Measurements from ENCODE around the gene GPR84. TPM values are rescaled to one million over a fixed set of nuclear protein-coding genes. Genes with fewer than 3 reads are reported as not detected.
A peak's percentile ranks its signal among the peaks of the same experiment; 100 is the strongest.
"Not testable (repeated sequence)": the region's sequence is repeated elsewhere in the genome, so short reads cannot be mapped to it uniquely, and the experiment has no call there.

Gene GPR84
- polyA plus RNA-seq, 1 of the 3 experiments (the other 2 are of a cell fraction) = 0.03 TPM

GRCh38 chr12:54329759-54330158 is 34.5 kb downstream of the GPR84 start:
- peaks cover 0 to 9% of the 10 kb centered on the region in 2 experiments; a peak in 2 of 4 replicates for H3K4me1 ChIP-seq (ENCODE audit: control insufficient read depth in 1 of 2, insufficient read depth in 2 of 2, low read depth in 1 of 2, low read length in 1 of 2)

GRCh38 chr12:54328595-54329337 is 35.5 kb downstream of the GPR84 start:
- no peak overlapping the region for H2AFZ ChIP-seq (ENCODE audit: low read depth)
- peaks cover 3% of the 10 kb centered on the region for H3F3A ChIP-seq (replicated peaks; ENCODE audit: insufficient read depth)
- WGBS (ENCODE audit: low lambda C conversion rate) = 97% methylated on average over 6 of the region's 6 CpGs
- TF ChIP-seq TAF1 (IDR thresholded peaks at IDR 0.05; ENCODE audit: borderline replicate concordance, low read depth, low read length) = no peak
- no peak for TF ChIP-seq RFX5 (IDR thresholded peaks at IDR 0.05; ENCODE audit: low read length)
- no peak for TF ChIP-seq FOXJ3 (CRISPR knock-in tag; IDR thresholded peaks at IDR 0.05)
- no peak for TF ChIP-seq RAD21 (IDR thresholded peaks at IDR 0.05; ENCODE audit: low read length)
- no peak for TF ChIP-seq CHD2 (IDR thresholded peaks at IDR 0.05; ENCODE audit: low read length, partially characterized antibody)
- TF ChIP-seq ELF1 (IDR thresholded peaks at IDR 0.05) = no peak
- no peak for TF ChIP-seq PBX3 (IDR thresholded peaks at IDR 0.05)
- no peak for TF ChIP-seq RXRA (IDR thresholded peaks at IDR 0.05; ENCODE audit: borderline replicate concordance, low read depth)
- no peak for TF ChIP-seq NRF1 (IDR thresholded peaks at IDR 0.05; ENCODE audit: low read depth, low read length)
- no peak for TF ChIP-seq TEAD4 (IDR thresholded peaks at IDR 0.05; ENCODE audit: borderline replicate concordance, insufficient read depth)
- H3K27me3 ChIP-seq (ENCODE audit: insufficient read depth) = no peaks in the 10 kb centered on the region
- peaks cover 4 to 8% of the 10 kb centered on the region in 2 experiments for H3K36me3 ChIP-seq (replicated peaks in 1 of 2; ENCODE audit: control insufficient read depth in 1 of 2, insufficient read depth in 2 of 2, low read length in 1 of 2)
- ChIA-PET CTCF (interaction anchor here (0.6 to 16.1 kb wide), 5 partner anchors 7 to 114 kb away, joined by 3 to 266 read pairs (median 10); no protein-coding TSS in a partner anchor), POLR2A (no interaction called here)
- no peaks in the 10 kb centered on the region for H3K9me2 ChIP-seq
- H3K27ac ChIP-seq (ENCODE audit: low read depth in 2 of 2, low read length in 1 of 2) = no peak overlapping the region; a peak in 1 of 4 replicates
- no peak overlapping the region for H3K4me3 ChIP-seq (ENCODE audit: low read depth in 2 of 2, low read length in 1 of 2)
- no peak for DNase-seq
- H3K4me2 ChIP-seq = no peak overlapping the region
- H3K79me2 ChIP-seq (ENCODE audit: insufficient read depth) = peaks cover 85% of the 10 kb centered on the region
- H3K4me1 ChIP-seq (ENCODE audit: control insufficient read depth in 1 of 2, insufficient read depth in 2 of 2, low read depth in 1 of 2, low read length in 1 of 2) = peaks cover 0 to 9% of the 10 kb centered on the region in 2 experiments; a peak in 2 of 4 replicates
- H3K9ac ChIP-seq = no peak overlapping the region
- no peaks in the 10 kb centered on the region for H4K20me1 ChIP-seq (ENCODE audit: insufficient read depth)
- no peaks in the 10 kb centered on the region for H3K9me3 ChIP-seq

More at GRCh38 chr12:54329759-54330158, 34.5 kb downstream of the GPR84 start:
- peaks cover 3% of the 10 kb centered on the region for H3F3A ChIP-seq (replicated peaks; ENCODE audit: insufficient read depth)
- H3K36me3 ChIP-seq (replicated peaks in 1 of 2; ENCODE audit: control insufficient read depth in 1 of 2, insufficient read depth in 2 of 2, low read length in 1 of 2) = peaks cover 4 to 8% of the 10 kb centered on the region in 2 experiments
- no peak overlapping the region for H3K4me3 ChIP-seq (ENCODE audit: low read depth in 2 of 2, low read length in 1 of 2)
- POLR2A ChIA-PET = no interaction called here
- no peak for DNase-seq
- TF ChIP-seq GATA2 (CRISPR knock-in tag; IDR thresholded peaks at IDR 0.05) (no peak), RXRA (IDR thresholded peaks at IDR 0.05; ENCODE audit: borderline replicate concordance, low read depth) (no peak), EP300 (IDR thresholded peaks at IDR 0.05; ENCODE audit: borderline replicate concordance in 1 of 2, low read depth in 1 of 2, low read length in 1 of 2) (no peak)
- no peaks in the 10 kb centered on the region for H3K9me2 ChIP-seq
- no peak overlapping the region for H3K9ac ChIP-seq
- no peaks in the 10 kb centered on the region for H3K9me3 ChIP-seq
- no peaks in the 10 kb centered on the region for H4K20me1 ChIP-seq (ENCODE audit: insufficient read depth)
- no peak overlapping the region for H2AFZ ChIP-seq (ENCODE audit: low read depth)
- no peak overlapping the region for H3K27ac ChIP-seq (ENCODE audit: low read depth in 2 of 2, low read length in 1 of 2)
- 88% methylated on average over 5 of the region's 5 CpGs for WGBS (ENCODE audit: low lambda C conversion rate)
- H3K4me2 ChIP-seq = no peak overlapping the region
- H3K27me3 ChIP-seq (ENCODE audit: insufficient read depth) = no peaks in the 10 kb centered on the region
- CTCF ChIA-PET = interaction anchor here (1.4 to 16.1 kb wide), 5 partner anchors 6 to 115 kb away, joined by 3 to 266 read pairs (median 10); no protein-coding TSS in a partner anchor
- peaks cover 95% of the 10 kb centered on the region for H3K79me2 ChIP-seq (ENCODE audit: insufficient read depth)

GRCh38 chr12:54325442-54326109 is 38.7 kb downstream of the GPR84 start:
- 39% methylated on average over 22 of the region's 22 CpGs for WGBS (ENCODE audit: low lambda C conversion rate)
- POLR2A ChIA-PET = interaction anchor here (0.7 to 1.9 kb wide), 9 partner anchors 10 to 106 kb away, joined by 3 to 12 read pairs (median 4); partner anchors contain the start of genes CBX5 and HNRNPA1
- H3K27ac ChIP-seq (ENCODE audit: low read depth in 2 of 2, low read length in 1 of 2) = peak overlapping the region; percentile 77 to 81
- peak overlapping the region; percentile 97 for H3K9ac ChIP-seq
- peaks cover 55% of the 10 kb centered on the region for H3K79me2 ChIP-seq (ENCODE audit: insufficient read depth)
- not testable (repeated sequence) for H3K27me3 ChIP-seq (ENCODE audit: insufficient read depth); H3K9me2 ChIP-seq; H4K20me1 ChIP-seq (ENCODE audit: insufficient read depth); H3K4me1 ChIP-seq (ENCODE audit: control insufficient read depth in 1 of 2, insufficient read depth in 2 of 2, low read depth in 1 of 2, low read length in 1 of 2); DNase-seq; H3K9me3 ChIP-seq; H3F3A ChIP-seq (replicated peaks; ENCODE audit: insufficient read depth); H3K36me3 ChIP-seq (replicated peaks in 1 of 2; ENCODE audit: control insufficient read depth in 1 of 2, insufficient read depth in 2 of 2, low read length in 1 of 2)
- CTCF ChIA-PET = interaction anchor here (0.6 to 16.1 kb wide), 36 partner anchors 10 to 340 kb away, joined by 3 to 266 read pairs (median 5); partner anchors contain the start of genes HOXC10, NFE2 and ZNF385A
- peak overlapping the region; percentile 68 to 86 for H3K4me3 ChIP-seq (ENCODE audit: low read depth in 2 of 2, low read length in 1 of 2)
- H2AFZ ChIP-seq (ENCODE audit: low read depth) = peak overlapping the region; percentile 69; the same call in 1 of the 2 replicates
- peak overlapping the region; percentile 75 for H3K4me2 ChIP-seq
